Hippocampal formation (tissue), 2 donors: ENCODE data around the gene ARSI.

Source experiments
- DNase-seq, 2 donors: peaks; one replicate each; lab custom pipeline; 2025; lab: John Stamatoyannopoulos, UW

Gene ARSI

GRCh38 chr5:150302301-150303069 is at the start of gene ARSI:
Gene ARSI, minus strand, starts transcription at chr5:150302905. Its CDS starts 532 bp downstream, at chr5:150302373.
- no peak for DNase-seq

- peak; percentile 67 to 84 for DNase-seq
Observed at GRCh38 chr5:150350524-150351344, 48.0 kb upstream of the ARSI start.

- no peak for DNase-seq
Observed at GRCh38 chr5:150349681-150350275, 47.1 kb upstream of the ARSI start.

- no peak for DNase-seq
Observed at GRCh38 chr5:150347451-150347850, 44.7 kb upstream of the ARSI start.

- DNase-seq, result no peak
Observed at GRCh38 chr5:150347003-150347402, 44.3 kb upstream of the ARSI start.

GRCh38 chr5:150346592-150346991 is 43.9 kb upstream of the ARSI start:
- DNase-seq, result no peak

- DNase-seq, result peak in 1 of 2 donors; percentile 33
Observed at GRCh38 chr5:150345716-150346115, 43.0 kb upstream of the ARSI start.

- DNase-seq, result no peak
Observed at GRCh38 chr5:150343994-150344631, 41.4 kb upstream of the ARSI start.

- no peak for DNase-seq
Observed at GRCh38 chr5:150342583-150342982, 39.9 kb upstream of the ARSI start.

GRCh38 chr5:150341989-150342388 is 39.3 kb upstream of the ARSI start:
- DNase-seq, result no peak

GRCh38 chr5:150341331-150341730 is 38.6 kb upstream of the ARSI start:
- DNase-seq, result no peak

- no peak for DNase-seq
Observed at GRCh38 chr5:150340614-150341255, 38.0 kb upstream of the ARSI start.

- DNase-seq, result no peak
Observed at GRCh38 chr5:150339841-150340240, 37.1 kb upstream of the ARSI start.

GRCh38 chr5:150339165-150339564 is 36.5 kb upstream of the ARSI start:
- DNase-seq, result peak; percentile 53 to 70

- no peak for DNase-seq
Observed at GRCh38 chr5:150338546-150338945, 35.8 kb upstream of the ARSI start.

GRCh38 chr5:150335778-150336177 is 33.1 kb upstream of the ARSI start:
- DNase-seq, result no peak

GRCh38 chr5:150333400-150333799 is 30.7 kb upstream of the ARSI start:
- DNase-seq, result peak in 1 of 2 donors; percentile 58

GRCh38 chr5:150329881-150330876 is 27.5 kb upstream of the ARSI start:
- no peak for DNase-seq

GRCh38 chr5:150329038-150329437 is 26.3 kb upstream of the ARSI start:
- no peak for DNase-seq

GRCh38 chr5:150328515-150328914 is 25.8 kb upstream of the ARSI start:
- no peak for DNase-seq
